HepG2 (cell line): ENCODE measurements around the gene SLC1A5. TPM values are rescaled to one million over a fixed set of nuclear protein-coding genes. Genes with fewer than 3 reads are reported as not detected.
"Not testable (repeated sequence)": the region's sequence is repeated elsewhere in the genome, so short reads cannot be mapped to it uniquely, and the experiment has no call there.

Experiments
- ATAC-seq: fragments of 200-7000 bp; cut with Tn5 transposase; 3 replicates; pipeline ENCODE4 v1.9.1; 2020; ENCODE audit warnings: mild to moderate bottlenecking, moderate library complexity
- BruUV-seq: library from RNA; stranded (reverse); fragments of 400-500 nt; replicated peaks from 2 replicates; lab custom pipeline; 2021; lab: Mats Ljungman, UMichigan
- CTCF ChIA-PET: fragments of 300-600 bp; formaldehyde crosslinking; extraction: SDS; loops from one replicate; lab custom pipeline; 2021; ENCODE audit warnings: low total read pairs, inconsistent platforms, low intra/inter-chr PET ratio; lab: Yijun Ruan, JAX
- POLR2A ChIA-PET: fragments of 350-600 bp; sonication (Branson Sonifier 250); formaldehyde crosslinking; loops from one replicate; lab custom pipeline; 2020; ENCODE audit warnings: antibody characterized with exemption, inconsistent platforms; lab: Yijun Ruan, JAX
- DNase-seq: peaks from one replicate; pipeline ENCODE4 v3.0.0-alpha.2; 2015; ENCODE audit warnings: low spot score
- FAIRE-seq: peaks from 3 replicates; lab custom pipeline; 2011; peaks lifted over from hg19 to GRCh38; lab: Jason Lieb, UNC
- H2AFZ ChIP-seq: one replicate; pipeline ENCODE4 v1.6.1; 2011; ENCODE audit warnings: low read length, inconsistent platforms
- H3K27ac ChIP-seq: fragments of 300-600 bp; 3 replicates; pipeline ENCODE4 v1.8.0; 2011; ENCODE audit warnings: mixed run types, mild to moderate bottlenecking, mixed read lengths, low read length, inconsistent platforms; ENCODE audit not compliant: insufficient read depth; ENCODE audit errors: extremely low read length
- H3K27me3 ChIP-seq, 2 experiments: fragments of 200-600 bp in 1 of 2; 2 replicates in 1 of 2; 3 replicates in 1 of 2; pipeline versions ENCODE4 v1.6.0 to v1.8.0; 2011; ENCODE audit warnings: low read length in 2 of 2, mild to moderate bottlenecking in 2 of 2, moderate library complexity in 2 of 2, inconsistent platforms in 1 of 2; ENCODE audit not compliant: insufficient read depth in 2 of 2, control insufficient read depth in 1 of 2
- H3K36me3 ChIP-seq, 2 experiments: fragments of 200-600 bp in 1 of 2; replicated peaks in 1 of 2; 2 replicates in 1 of 2; 3 replicates in 1 of 2; pipeline versions ENCODE4 v1.5.1 to v1.8.0; 2011; ENCODE audit warnings: low read length in 2 of 2, inconsistent platforms in 1 of 2; ENCODE audit not compliant: insufficient read depth in 2 of 2, control insufficient read depth in 1 of 2
- H3K4me1 ChIP-seq: 2 replicates; pipeline ENCODE4 v1.5.1; 2012; ENCODE audit warnings: low read length, inconsistent platforms; ENCODE audit not compliant: insufficient read depth
- H3K4me2 ChIP-seq: 2 replicates; pipeline ENCODE4 v1.6.0; 2011; ENCODE audit warnings: low read depth, low read length, inconsistent platforms
- H3K4me3 ChIP-seq, 3 experiments: fragments of 200-600 bp in 1 of 3; sonication (generic), shearing (Covaris generic) in 1 of 3; replicated peaks in 1 of 3; 2 replicates each; pipeline ENCODE4 v1.5.1; 2011 to 2016; ENCODE audit warnings: low read length in 3 of 3, inconsistent platforms in 2 of 3, low read depth in 2 of 3, mild to moderate bottlenecking in 2 of 3, control low read depth in 1 of 3, mixed read lengths in 1 of 3; ENCODE audit not compliant: insufficient read depth in 1 of 3
- H3K79me2 ChIP-seq: one replicate; pipeline ENCODE4 v1.6.1; 2011; ENCODE audit warnings: low read length, inconsistent platforms; ENCODE audit not compliant: insufficient read depth
- H3K9ac ChIP-seq: 2 replicates; pipeline ENCODE4 v1.6.0; 2011; ENCODE audit warnings: mild to moderate bottlenecking, low read depth, low read length, inconsistent platforms; ENCODE audit not compliant: insufficient read depth
- H3K9me3 ChIP-seq: 2 replicates; pipeline ENCODE4 v1.5.1; 2012; ENCODE audit warnings: mild to moderate bottlenecking, low read length
- H4K20me1 ChIP-seq: 2 replicates; pipeline ENCODE4 v1.6.0; 2011; ENCODE audit warnings: inconsistent platforms, mild to moderate bottlenecking, low read length, moderate library complexity; ENCODE audit not compliant: insufficient read depth
- CHCHD3 ChIP-seq: sonication (generic); formaldehyde crosslinking; IDR thresholded peaks from 2 replicates; pipeline ENCODE4 v1.8.0; 2022; ENCODE audit warnings: mild to moderate bottlenecking, missing genetic modification reagents, moderate library complexity
- CHD4 ChIP-seq: fragments of 200-600 bp; sonication (generic); IDR thresholded peaks from 2 replicates; pipeline ENCODE4 v1.7.0; 2017; ENCODE audit warnings: mild to moderate bottlenecking, low read length, borderline replicate concordance
- HNF4G ChIP-seq, 2 experiments: sonication (generic) in 1 of 2; formaldehyde crosslinking in 1 of 2; IDR thresholded peaks; 2 replicates each; pipeline versions ENCODE4 v1.4.0 to v1.6.1; 2011 to 2020; ENCODE audit warnings: borderline replicate concordance in 2 of 2, low read depth in 2 of 2, mild to moderate bottlenecking in 2 of 2, low read length in 1 of 2, missing genetic modification reagents in 1 of 2, moderate library complexity in 1 of 2
- ZFX ChIP-seq: sonication (generic); formaldehyde crosslinking; IDR thresholded peaks from 2 replicates; pipeline ENCODE4 v1.4.0; 2020; ENCODE audit warnings: mild to moderate bottlenecking, low read depth, missing genetic modification reagents, moderate library complexity
- ZNF121 ChIP-seq: sonication (generic); formaldehyde crosslinking; IDR thresholded peaks from 2 replicates; pipeline ENCODE4 v1.5.0; 2020; ENCODE audit warnings: mild to moderate bottlenecking, missing genetic modification reagents
- ZNF768 ChIP-seq: sonication (generic); formaldehyde crosslinking; IDR thresholded peaks from 2 replicates; pipeline ENCODE4 v1.4.0; 2020; ENCODE audit warnings: missing genetic modification reagents
- WGBS: methylation state at CpG from one replicate; pipeline ENCODE4 v1.1.6; 2017; ENCODE audit warnings: low lambda C conversion rate; 5-methylcytosine and 5-hydroxymethylcytosine counted together
- in situ Hi-C: cut with HindIII; loops from 2 replicates; pipeline ENCODE4 v1.10.0; 2017; ENCODE audit warnings: low pct_unique_long_range_greater_than_20kb; ENCODE audit not compliant: extremely low pct_ligation_motif_present
- intact Hi-C: fragments of 100-400 bp; cut with micrococcal nuclease; formaldehyde crosslinking; loops from one replicate; pipeline ENCODE4 v1.10.0; 2022; ENCODE audit not compliant: unreplicated experiment
- polyA plus RNA-seq, 8 experiments: library from polyadenylated mRNA; depleted of rRNA in 3 of 8; stranded (reverse) in 7 of 8; unstranded in 1 of 8; fragments of >200 nt; fragmentation: Illumina TruSeq in 4 of 8; extraction: Trizol in 4 of 8; gene quantifications; 2 replicates each; pipeline versions ENCODE4 v1.2.1 to v1.2.3, GENCODE V29; 2011 to 2016; ENCODE audit warnings: low read depth in 4 of 8, missing spikeins in 1 of 8, mixed read lengths in 1 of 8; ENCODE audit not compliant: insufficient read depth in 1 of 8
- total RNA-seq, 5 experiments: library from RNA; depleted of rRNA; stranded (reverse); fragments of >200 nt; fragmentation: Illumina TruSeq; extraction: Trizol; gene quantifications; 2 replicates each; pipeline ENCODE4 v1.2.3, GENCODE V29; 2016; ENCODE audit warnings: low read depth in 1 of 5
- TF ChIP-seq, protein P1 (sequence below): sonication (generic); formaldehyde crosslinking; IDR thresholded peaks from 2 replicates; pipeline ENCODE4 v1.5.0; 2020; ENCODE audit warnings: mild to moderate bottlenecking, missing genetic modification reagents
- TF ChIP-seq, protein P2 (sequence below): sonication (generic); formaldehyde crosslinking; IDR thresholded peaks from 2 replicates; pipeline ENCODE4 v1.5.1; 2020; ENCODE audit warnings: mild to moderate bottlenecking, moderate library complexity, missing genetic modification reagents
- TF ChIP-seq, protein P3 (sequence below): sonication (generic); formaldehyde crosslinking; conservative IDR thresholded peaks from 2 replicates; pipeline ENCODE4 v1.4.0; 2020; ENCODE audit warnings: mild to moderate bottlenecking, missing genetic modification reagents, moderate library complexity

SLC1A5 gene
- total and polyA plus RNA-seq, 2 of the 13 experiments (the other 11 are each of a cell fraction or from before 2014, with no cell fraction given) = 120 to 159 TPM

DNA sequence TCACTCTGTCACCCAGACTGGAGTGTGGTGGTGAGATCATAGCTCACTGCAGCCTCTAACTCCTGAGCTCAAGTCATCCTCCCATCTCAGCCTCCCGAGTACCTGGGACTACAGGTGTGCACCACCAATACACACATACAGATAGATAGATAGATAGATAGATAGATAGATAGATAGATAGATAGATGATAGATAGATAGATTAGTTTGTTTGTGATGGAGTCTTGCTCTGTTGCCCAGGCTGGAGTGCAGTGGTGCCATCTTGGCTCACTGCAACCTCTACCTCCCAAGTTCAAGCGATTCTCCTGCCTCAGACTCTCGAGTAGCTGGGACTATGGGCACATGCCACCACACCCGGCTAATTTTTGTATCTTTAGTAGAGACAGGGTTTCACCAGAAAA, 16.0 kb upstream of the SLC1A5 start:
- DNase-seq, FAIRE-seq, H3K4me3 ChIP-seq, H3K4me2 ChIP-seq, H3K9me3 ChIP-seq, H3K36me3 ChIP-seq, BruUV-seq, in situ Hi-C loops, CTCF ChIA-PET, H3K27ac ChIP-seq, H3K27me3 ChIP-seq, intact Hi-C loops, ATAC-seq, H2AFZ ChIP-seq, H3K9ac ChIP-seq, H4K20me1 ChIP-seq, H3K79me2 ChIP-seq: not testable (repeated sequence)
- TF ChIP-seq ZNF121 (CRISPR knock-in tag) = peak; percentile 65
- TF ChIP-seq, protein P1, sequence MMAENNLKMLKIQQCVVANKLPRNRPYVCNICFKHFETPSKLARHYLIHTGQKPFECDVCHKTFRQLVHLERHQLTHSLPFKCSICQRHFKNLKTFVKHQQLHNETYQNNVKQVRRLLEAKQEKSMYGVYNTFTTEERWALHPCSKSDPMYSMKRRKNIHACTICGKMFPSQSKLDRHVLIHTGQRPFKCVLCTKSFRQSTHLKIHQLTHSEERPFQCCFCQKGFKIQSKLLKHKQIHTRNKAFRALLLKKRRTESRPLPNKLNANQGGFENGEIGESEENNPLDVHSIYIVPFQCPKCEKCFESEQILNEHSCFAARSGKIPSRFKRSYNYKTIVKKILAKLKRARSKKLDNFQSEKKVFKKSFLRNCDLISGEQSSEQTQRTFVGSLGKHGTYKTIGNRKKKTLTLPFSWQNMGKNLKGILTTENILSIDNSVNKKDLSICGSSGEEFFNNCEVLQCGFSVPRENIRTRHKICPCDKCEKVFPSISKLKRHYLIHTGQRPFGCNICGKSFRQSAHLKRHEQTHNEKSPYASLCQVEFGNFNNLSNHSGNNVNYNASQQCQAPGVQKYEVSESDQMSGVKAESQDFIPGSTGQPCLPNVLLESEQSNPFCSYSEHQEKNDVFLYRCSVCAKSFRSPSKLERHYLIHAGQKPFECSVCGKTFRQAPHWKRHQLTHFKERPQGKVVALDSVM = peak; percentile 52; the same call in 1 of the 2 replicates
- peaks cover 60% of the 10 kb centered on the region for H3K4me1 ChIP-seq
- POLR2A ChIA-PET = interaction anchor here (1.0 to 1.5 kb wide), 5 partner anchors 8 to 20 kb away, joined by 3 to 8 read pairs (median 4); partner anchors contain the start of gene SLC1A5
- 58% methylated on average over 4 of the region's 4 CpGs for WGBS

DNA sequence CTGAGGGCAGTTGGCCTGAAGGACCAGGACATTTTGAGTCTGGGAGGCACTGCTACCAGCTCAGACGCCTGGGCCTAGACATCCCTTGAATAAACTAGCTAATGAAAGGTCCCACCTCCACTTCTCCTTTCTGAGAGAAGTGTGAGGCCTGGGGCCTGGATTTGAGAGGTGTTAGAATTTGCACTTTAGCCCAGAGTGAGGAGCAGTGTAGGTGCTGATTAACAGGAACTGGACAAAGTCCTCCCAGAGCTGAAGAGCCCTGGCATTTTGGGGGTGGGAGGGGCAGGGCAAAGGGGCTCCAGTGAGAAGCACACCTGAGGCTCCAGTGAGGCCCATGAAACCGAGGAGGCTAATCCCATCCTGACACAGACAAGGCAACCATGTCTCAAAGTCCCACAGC, 15.2 kb upstream of the SLC1A5 start:
- Histone ChIP-seq H2AFZ (no peak overlapping the region), H3K9ac (no peak overlapping the region), H3K4me3 (peak overlapping the region in 1 of 3 experiments; percentile 7; a peak in 1 of 6 replicates), H3K4me1 (peaks cover 60% of the 10 kb centered on the region), H3K27ac (no peak overlapping the region), H4K20me1 (no peaks in the 10 kb centered on the region), H3K27me3 (no peaks in the 10 kb centered on the region), H3K79me2 (no peaks in the 10 kb centered on the region), H3K4me2 (peak overlapping the region; percentile 58), H3K9me3 (no peaks in the 10 kb centered on the region), H3K36me3 (no peaks in the 10 kb centered on the region)
- peak; percentile 47 for ATAC-seq
- ChIA-PET POLR2A (interaction anchor here (0.7 to 1.3 kb wide), 4 partner anchors 9 to 38 kb away, joined by 3 to 5 read pairs (median 4); partner anchors contain the start of gene SLC1A5), CTCF (no interaction called here)
- in situ Hi-C loops = no loop called here
- intact Hi-C loops = no loop called here
- no peak for FAIRE-seq
- no TSS peak for BruUV-seq
- DNase-seq = no peak
- 5% methylated on average over 2 of the region's 2 CpGs for WGBS
- TF ChIP-seq CHCHD3 (CRISPR knock-in tag) (no peak), ZFX (peak; percentile 35; the same call in 1 of the 2 replicates), ZNF768 (CRISPR knock-in tag) (0 out of 2 replicates have a peak, but pooled peaks have one; percentile 18), CHD4 (no peak), HNF4G (IDR thresholded peaks at IDR 0.05; ENCODE audit: borderline replicate concordance, low read depth, low read length) (0 out of 2 replicates have a peak, but pooled peaks have one; percentile 23), HNF4G (CRISPR knock-in tag; IDR thresholded peaks at IDR 0.05; ENCODE audit: borderline replicate concordance, low read depth) (no peak)
- TF ChIP-seq, protein P2, sequence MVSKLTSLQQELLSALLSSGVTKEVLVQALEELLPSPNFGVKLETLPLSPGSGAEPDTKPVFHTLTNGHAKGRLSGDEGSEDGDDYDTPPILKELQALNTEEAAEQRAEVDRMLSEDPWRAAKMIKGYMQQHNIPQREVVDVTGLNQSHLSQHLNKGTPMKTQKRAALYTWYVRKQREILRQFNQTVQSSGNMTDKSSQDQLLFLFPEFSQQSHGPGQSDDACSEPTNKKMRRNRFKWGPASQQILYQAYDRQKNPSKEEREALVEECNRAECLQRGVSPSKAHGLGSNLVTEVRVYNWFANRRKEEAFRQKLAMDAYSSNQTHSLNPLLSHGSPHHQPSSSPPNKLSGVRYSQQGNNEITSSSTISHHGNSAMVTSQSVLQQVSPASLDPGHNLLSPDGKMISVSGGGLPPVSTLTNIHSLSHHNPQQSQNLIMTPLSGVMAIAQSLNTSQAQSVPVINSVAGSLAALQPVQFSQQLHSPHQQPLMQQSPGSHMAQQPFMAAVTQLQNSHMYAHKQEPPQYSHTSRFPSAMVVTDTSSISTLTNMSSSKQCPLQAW (CRISPR knock-in tag) = 0 out of 2 replicates have a peak, but pooled peaks have one; percentile 28
- TF ChIP-seq, protein P3, sequence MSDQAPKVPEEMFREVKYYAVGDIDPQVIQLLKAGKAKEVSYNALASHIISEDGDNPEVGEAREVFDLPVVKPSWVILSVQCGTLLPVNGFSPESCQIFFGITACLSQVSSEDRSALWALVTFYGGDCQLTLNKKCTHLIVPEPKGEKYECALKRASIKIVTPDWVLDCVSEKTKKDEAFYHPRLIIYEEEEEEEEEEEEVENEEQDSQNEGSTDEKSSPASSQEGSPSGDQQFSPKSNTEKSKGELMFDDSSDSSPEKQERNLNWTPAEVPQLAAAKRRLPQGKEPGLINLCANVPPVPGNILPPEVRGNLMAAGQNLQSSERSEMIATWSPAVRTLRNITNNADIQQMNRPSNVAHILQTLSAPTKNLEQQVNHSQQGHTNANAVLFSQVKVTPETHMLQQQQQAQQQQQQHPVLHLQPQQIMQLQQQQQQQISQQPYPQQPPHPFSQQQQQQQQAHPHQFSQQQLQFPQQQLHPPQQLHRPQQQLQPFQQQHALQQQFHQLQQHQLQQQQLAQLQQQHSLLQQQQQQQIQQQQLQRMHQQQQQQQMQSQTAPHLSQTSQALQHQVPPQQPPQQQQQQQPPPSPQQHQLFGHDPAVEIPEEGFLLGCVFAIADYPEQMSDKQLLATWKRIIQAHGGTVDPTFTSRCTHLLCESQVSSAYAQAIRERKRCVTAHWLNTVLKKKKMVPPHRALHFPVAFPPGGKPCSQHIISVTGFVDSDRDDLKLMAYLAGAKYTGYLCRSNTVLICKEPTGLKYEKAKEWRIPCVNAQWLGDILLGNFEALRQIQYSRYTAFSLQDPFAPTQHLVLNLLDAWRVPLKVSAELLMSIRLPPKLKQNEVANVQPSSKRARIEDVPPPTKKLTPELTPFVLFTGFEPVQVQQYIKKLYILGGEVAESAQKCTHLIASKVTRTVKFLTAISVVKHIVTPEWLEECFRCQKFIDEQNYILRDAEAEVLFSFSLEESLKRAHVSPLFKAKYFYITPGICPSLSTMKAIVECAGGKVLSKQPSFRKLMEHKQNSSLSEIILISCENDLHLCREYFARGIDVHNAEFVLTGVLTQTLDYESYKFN (CRISPR knock-in tag) = peak; percentile 60
